GM15510 (cell line): Measurements from ENCODE around the gene DCC.

Source experiments
- POLR2A ChIP-seq: IDR thresholded peaks from 3 replicates; pipeline ENCODE4 v1.6.1; 2011; ENCODE audit warnings: borderline replicate concordance; ENCODE audit not compliant: insufficient read length; ENCODE audit errors: extremely low read depth

The DCC gene

DNA sequence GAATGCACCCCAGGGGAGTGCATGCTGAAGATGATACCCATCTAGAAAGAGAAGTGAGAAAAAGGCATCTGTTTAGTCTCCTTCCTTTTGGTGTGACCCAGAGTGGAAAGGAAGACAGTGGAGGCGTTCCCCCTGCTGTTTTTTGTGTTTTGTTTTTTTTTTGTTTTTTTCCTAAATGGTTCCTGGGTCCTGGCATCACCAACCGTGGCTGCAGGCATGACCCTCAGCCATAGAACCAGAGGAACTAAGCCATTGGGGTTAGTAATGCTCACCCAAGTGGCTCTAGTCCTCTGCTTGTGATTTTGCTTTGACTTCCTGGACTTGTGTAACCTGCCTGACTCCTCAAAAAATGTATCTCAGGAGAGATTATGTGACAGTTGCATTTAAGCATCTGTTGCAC, 451.3 kb downstream of the DCC start:
- no peak for TF ChIP-seq POLR2A

DNA sequence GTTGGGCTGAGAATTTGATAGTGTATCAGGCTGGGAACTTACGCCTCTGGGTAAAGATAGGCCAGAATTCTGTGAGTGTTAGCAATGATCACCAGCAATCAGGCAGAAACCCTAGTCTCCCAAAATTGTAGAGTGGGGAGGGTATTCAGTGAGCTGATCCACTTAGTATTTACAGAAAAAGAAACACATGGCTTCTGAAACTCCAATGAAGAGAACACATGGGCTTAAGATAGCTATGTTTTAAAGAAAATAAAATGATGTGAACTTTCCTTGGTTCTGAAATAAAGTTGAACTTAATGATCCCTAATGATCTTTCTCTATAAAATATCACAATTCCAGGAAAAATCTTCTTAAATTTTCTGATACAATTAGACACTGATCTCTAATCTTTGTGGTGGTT, 472.8 kb downstream of the DCC start:
- TF ChIP-seq POLR2A: no peak

DNA sequence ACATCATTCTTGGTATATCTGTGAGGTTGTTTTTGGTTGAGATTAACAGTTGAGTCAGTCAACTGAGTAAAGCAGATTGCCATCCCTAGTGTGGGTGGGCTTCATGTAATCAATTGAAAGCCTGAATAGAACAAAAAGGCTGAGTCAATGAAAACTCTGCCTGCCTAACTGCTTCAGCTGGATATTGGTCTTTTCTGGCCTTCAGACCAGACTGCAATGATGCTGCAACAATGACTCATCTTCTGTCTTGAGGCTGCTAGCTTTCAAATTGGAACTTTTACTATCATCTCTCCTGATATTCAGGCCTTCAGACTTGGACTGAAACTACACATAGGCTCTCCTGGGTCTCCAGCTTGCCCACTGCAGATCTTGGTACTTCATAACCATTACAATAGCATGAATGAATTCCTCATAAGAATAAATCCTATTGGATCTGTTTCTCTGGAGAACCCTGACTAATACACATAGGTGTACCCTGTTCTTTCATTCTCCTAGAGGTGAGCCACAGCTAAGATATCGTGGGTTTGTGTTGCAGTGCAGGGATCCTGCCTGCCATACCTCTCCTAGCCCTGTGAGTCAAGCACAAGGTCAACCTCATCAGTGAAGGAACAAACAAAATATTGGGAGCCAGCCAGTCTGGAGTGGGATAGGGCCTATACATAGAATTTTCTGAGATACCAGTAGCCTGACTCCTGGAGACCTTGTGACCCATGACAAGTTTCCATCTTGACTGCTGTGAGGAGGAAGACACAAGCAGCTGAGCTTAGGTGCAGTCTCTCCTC, 473.8 kb downstream of the DCC start:
- no peak for TF ChIP-seq POLR2A

GRCh38 chr18:52815651-52816050, 475.7 kb downstream of the DCC start:
- no peak for TF ChIP-seq POLR2A

- no peak for TF ChIP-seq POLR2A
Observed at GRCh38 chr18:52816121-52816520, 476.1 kb downstream of the DCC start.

DNA sequence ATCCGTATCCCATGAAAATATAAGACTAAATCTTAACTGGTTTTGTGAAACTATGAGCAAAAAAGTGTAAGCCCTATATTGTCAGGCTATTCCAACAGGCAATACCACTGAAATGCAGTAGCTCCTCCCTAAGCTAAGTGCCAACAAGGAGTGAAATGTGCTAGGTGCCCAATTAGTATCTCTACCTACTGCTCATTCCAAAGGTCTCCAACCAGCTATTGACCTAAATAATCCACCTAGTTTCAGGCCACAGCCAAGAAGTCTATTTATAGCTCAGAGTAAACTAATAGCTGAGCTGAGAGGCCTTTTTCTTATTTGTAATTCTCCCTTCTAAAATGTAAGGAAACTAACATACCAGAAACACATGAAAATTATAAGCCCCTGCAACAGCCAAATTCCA, 482.2 kb downstream of the DCC start:
- no peak for TF ChIP-seq POLR2A

GRCh38 chr18:52824126-52824525, 484.1 kb downstream of the DCC start:
- TF ChIP-seq POLR2A: no peak

- TF ChIP-seq POLR2A: no peak
Observed at GRCh38 chr18:52826994-52827393, 487.0 kb downstream of the DCC start.

GRCh38 chr18:52829320-52829719, 489.3 kb downstream of the DCC start:
- no peak for TF ChIP-seq POLR2A

- no peak for TF ChIP-seq POLR2A
Observed at GRCh38 chr18:52829876-52830405, 489.9 kb downstream of the DCC start.

DNA sequence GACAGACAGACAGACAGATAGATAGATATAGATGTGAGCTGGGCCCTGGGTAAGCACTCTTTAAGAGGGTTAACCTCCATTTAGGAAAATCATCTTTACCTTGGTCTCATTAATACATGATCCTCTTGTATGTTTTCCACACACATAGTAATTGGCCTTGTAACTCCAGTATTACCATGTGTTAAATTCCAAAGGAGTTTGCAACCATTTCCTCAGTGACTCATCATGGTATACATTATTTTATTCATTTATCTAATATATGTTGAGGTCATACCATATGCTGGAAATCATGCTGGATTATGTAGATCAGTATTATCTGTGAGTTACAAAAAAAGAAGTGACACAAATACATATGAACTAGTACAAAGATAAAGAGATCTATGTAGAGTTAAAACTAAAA, 504.3 kb downstream of the DCC start:
- TF ChIP-seq POLR2A: no peak

DNA sequence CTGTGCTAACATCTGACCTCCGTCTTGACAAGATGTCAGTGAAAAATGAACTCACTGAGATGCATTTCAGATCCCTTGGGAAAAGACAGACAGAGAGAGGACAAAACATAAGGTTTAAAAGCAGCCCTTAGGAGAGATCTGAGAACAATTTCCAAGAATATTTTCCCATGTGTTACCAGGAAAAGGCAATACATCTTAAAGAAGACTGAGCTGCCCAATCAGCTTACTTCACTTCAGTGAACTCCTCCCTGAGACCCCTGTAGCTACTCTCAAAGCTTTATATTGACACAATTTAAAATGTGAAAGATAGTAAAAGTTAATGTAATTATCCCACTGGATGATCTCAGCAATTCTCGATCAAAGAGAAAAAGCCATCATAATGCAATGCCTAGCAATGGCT, 505.0 kb downstream of the DCC start:
- no peak for TF ChIP-seq POLR2A

DNA sequence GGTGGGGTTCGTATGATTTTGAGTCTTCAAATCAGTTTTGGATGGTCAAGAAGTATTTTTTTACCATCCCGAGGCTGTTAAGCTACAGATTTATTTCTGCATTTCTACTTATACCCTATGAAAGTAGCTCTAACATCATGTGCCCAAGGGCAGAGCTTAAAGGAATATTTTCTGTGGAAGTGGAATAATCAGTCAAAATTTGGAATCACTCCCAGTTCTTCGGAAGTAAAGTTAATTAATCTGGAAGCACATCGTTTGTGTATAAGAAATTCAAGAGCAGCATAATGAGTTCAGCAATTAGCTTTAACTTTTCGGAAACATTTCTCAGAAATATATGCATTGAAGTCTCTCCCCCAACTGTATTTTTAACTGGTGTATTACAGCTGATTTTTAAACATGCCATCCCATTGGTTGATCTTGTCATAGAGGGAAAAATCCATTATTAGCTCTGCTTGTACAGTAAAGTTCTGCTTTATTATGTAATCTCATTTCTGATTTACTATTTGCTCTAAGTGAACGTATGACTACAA, 510.1 kb downstream of the DCC start:
- TF ChIP-seq POLR2A: no peak

GRCh38 chr18:52861558-52861957, 521.6 kb downstream of the DCC start:
- no peak for TF ChIP-seq POLR2A

GRCh38 chr18:52869349-52869923, 529.4 kb downstream of the DCC start:
- TF ChIP-seq POLR2A: no peak
